ENCODE results near the gene NDUFA11. TPM values are rescaled to one million over a fixed set of nuclear protein-coding genes. Genes with fewer than 3 reads are reported as not detected.

NDUFA11 gene
- total and polyA plus RNA-seq, 5 donors from 2014 or later: 120 to 499 (median 444) TPM

Other genes starting within 250 kb of the NDUFA11 start
- 21.2 TPM for gene MICOS13, start 223.3 kb downstream of the NDUFA11 start, total RNA-seq
- 100 to 1,000 TPM in 2 of 4 donors, 10 to 100 TPM in 2; 90.6 to 110 (median 100) TPM for gene MICOS13, start 223.3 kb downstream of the NDUFA11 start, polyA plus RNA-seq
- 2.4 TPM for gene HSD11B1L, start 222.8 kb downstream of the NDUFA11 start, total RNA-seq
- gene HSD11B1L, start 222.8 kb downstream of the NDUFA11 start, polyA plus RNA-seq: 1 to 10 TPM; 1.8 to 3.0 (median 2.3) TPM
- 984 TPM for gene RPL36, start 213.5 kb downstream of the NDUFA11 start, total RNA-seq
- 1,000 to 10,000 TPM; 1,952 to 2,703 (median 2,229) TPM for gene RPL36, start 213.5 kb downstream of the NDUFA11 start, polyA plus RNA-seq
- 67.6 TPM for gene LONP1, start 183.6 kb downstream of the NDUFA11 start, total RNA-seq
- 10 to 100 TPM; 16.4 to 22.8 (median 20.3) TPM for gene LONP1, start 183.6 kb downstream of the NDUFA11 start, polyA plus RNA-seq
- gene CATSPERD, start 183.2 kb downstream of the NDUFA11 start, total RNA-seq: not detected
- gene CATSPERD, start 183.2 kb downstream of the NDUFA11 start, polyA plus RNA-seq: under 1 TPM in 1 of 4 donors, not detected in 3; 0.17 TPM
- 3.5 TPM for gene PRR22, start 119.0 kb downstream of the NDUFA11 start, total RNA-seq
- gene PRR22, start 119.0 kb downstream of the NDUFA11 start, polyA plus RNA-seq: not detected
- 129 TPM for gene DUS3L, start 112.6 kb downstream of the NDUFA11 start, total RNA-seq
- 10 to 100 TPM; 25.4 to 38.3 (median 31.8) TPM for gene DUS3L, start 112.6 kb downstream of the NDUFA11 start, polyA plus RNA-seq
- gene NRTN, start 98.7 kb downstream of the NDUFA11 start, total RNA-seq: not detected
- under 1 TPM in 2 of 4 donors, not detected in 2; 0.21 to 0.68 TPM for gene NRTN, start 98.7 kb downstream of the NDUFA11 start, polyA plus RNA-seq
- gene FUT6, start 64.1 kb downstream of the NDUFA11 start, total RNA-seq: not detected
- gene FUT6, start 64.1 kb downstream of the NDUFA11 start, polyA plus RNA-seq: not detected
- not detected for gene FUT3, start 52.3 kb downstream of the NDUFA11 start, total RNA-seq
- gene FUT3, start 52.3 kb downstream of the NDUFA11 start, polyA plus RNA-seq: not detected
- gene FUT5, start 33.2 kb downstream of the NDUFA11 start, total RNA-seq: 3.7 TPM
- gene FUT5, start 33.2 kb downstream of the NDUFA11 start, polyA plus RNA-seq: under 1 TPM in 2 of 4 donors, not detected in 2; 0.11 to 0.14 TPM
- gene VMAC, start 1.1 kb upstream of the NDUFA11 start, total RNA-seq: 25.0 TPM
- gene VMAC, start 1.1 kb upstream of the NDUFA11 start, polyA plus RNA-seq: 1 to 10 TPM; 4.9 to 9.5 (median 7.5) TPM
- gene CAPS, start 10.5 kb upstream of the NDUFA11 start, total RNA-seq: 38.8 TPM
- 1 to 10 TPM; 1.2 to 3.1 (median 2.8) TPM for gene CAPS, start 10.5 kb upstream of the NDUFA11 start, polyA plus RNA-seq
- gene RANBP3, start 74.3 kb upstream of the NDUFA11 start, total RNA-seq: 106 TPM
- gene RANBP3, start 74.3 kb upstream of the NDUFA11 start, polyA plus RNA-seq: 10 to 100 TPM in 2 of 4 donors, 1 to 10 TPM in 2; 8.0 to 12.1 (median 10.0) TPM
- gene RFX2, start 206.7 kb upstream of the NDUFA11 start, total RNA-seq: 3.3 TPM
- 1 to 10 TPM; 1.3 to 3.0 (median 1.9) TPM for gene RFX2, start 206.7 kb upstream of the NDUFA11 start, polyA plus RNA-seq
- not detected for gene ACSBG2, start 231.9 kb upstream of the NDUFA11 start, total RNA-seq
- not detected for gene ACSBG2, start 231.9 kb upstream of the NDUFA11 start, polyA plus RNA-seq